Anterior cingulate cortex (tissue), 58 donors: ENCODE data around the gene ZNF674.
"Not testable (repeated sequence)": the region's sequence is repeated elsewhere in the genome, so short reads cannot be mapped to it uniquely, and the experiment has no call there.

ENCODE experiments used
- DNase-seq, 58 donors: peaks; one replicate each; lab custom pipeline; 2025; lab: John Stamatoyannopoulos, UW

ZNF674 gene

DNA sequence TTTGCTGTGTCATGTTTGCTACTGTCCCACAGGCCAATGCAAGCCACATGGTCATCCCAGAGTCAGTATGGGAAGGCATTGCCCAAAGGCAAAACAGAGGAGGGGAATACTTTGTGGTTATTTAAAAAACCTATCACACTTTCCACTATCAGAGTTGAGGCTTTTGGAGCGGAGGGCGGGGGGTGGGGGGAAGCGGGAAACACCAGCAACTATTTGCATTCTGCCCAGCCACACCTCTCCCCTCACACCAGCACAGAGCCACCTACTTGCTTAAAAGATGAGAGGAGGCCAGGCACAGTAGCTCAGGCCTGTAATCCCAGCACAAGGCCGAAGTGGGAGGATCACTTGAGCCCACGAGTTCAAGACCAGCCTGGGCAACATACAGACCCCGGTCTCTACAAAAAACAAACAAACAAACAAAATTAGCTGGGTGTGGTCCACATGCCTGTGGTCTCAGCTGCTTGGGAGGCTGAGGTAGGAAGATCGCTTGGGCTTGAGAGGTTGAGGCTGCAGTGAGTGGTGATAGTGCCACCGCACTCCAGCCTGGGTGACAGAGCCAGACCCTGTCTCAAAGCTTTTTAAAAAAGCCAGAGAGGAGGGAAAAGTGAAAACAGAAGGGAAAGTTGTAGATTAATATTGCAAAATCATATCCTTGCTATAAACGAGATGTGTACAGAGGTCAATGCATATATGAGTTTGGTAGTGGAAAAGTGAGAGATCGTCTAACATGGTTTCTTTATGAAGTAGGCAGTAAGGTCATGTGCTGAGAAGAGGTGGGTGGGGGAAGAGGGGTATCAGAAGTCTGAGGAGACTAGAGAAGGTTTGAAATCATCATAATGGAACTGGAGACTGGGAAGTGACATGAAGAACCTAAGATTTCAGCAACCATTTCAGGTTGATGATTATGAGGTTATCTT is 26.5 kb upstream of the ZNF674 start:
- DNase-seq = no peak

DNA sequence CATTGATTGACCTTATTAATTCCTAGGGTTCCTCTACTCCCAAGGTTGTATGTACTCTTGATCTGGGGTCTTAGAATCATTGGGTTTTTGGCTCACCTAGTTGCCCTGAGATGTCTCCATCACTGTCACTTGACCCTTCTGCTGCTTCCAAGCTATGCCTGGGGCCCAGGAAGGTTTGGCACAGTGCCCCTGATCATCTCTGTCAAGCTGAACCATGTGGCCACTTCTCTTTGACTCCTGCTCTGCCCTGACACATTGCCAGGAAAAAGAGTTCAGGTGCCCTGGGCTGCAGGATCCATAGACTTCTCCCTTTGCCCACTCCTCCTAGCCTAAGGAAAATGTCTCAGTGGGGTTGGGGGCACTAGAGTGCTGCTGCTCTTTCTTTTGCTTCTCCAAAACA is 24.4 kb upstream of the ZNF674 start:
- DNase-seq = no peak

GRCh38 chrX:46567388-46567787 is 22.2 kb upstream of the ZNF674 start:
- no peak for DNase-seq

- peak in 7 of 58 donors; percentile 0 to 24 (median 1) for DNase-seq
Observed at GRCh38 chrX:46561824-46562657, 16.8 kb upstream of the ZNF674 start.

DNA sequence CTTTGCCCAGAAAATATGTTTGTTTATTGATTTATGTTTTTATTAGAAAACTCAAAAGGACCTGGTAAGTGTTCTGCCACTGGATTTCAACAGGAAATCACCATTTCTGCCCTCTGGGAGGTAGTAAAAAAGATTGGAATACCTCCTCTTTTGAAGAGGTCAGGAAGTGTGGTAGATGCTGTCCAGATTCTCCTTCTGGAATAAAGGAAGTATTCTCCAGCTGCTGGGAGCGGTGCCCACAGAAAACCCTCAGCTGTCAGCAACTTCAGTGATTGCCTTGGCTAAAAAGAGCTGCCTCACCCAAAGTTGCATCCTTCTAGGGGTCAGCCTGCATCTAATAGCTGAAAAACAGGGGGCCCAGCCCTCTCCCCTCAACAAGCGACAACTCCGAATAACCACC is 13.8 kb upstream of the ZNF674 start:
- DNase-seq = no peak

- DNase-seq = no peak
Observed at GRCh38 chrX:46554942-46555341, 9.7 kb upstream of the ZNF674 start.

- no peak for DNase-seq
Observed at GRCh38 chrX:46553935-46554334, 8.7 kb upstream of the ZNF674 start.

GRCh38 chrX:46551494-46552128 is 6.4 kb upstream of the ZNF674 start:
- DNase-seq = no peak

DNA sequence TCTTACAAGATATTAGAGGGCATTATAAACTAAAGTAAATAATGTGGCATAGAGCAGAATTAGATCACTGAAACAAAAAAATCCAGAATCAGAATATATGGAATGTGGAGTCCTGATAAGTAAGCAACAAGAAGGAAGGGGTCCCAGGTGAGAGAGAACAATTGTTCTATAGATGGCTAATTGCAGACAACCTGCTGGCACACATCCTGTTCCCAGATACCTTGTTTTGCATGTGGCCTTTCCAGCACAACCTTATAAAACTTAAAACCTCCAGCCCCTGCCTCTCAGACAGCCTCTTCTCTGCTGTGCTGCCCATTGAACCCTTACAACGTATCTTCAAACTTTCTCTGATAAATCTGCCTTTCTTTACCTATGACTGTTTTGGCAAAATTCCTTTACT is 4.7 kb upstream of the ZNF674 start:
- DNase-seq = no peak

DNA sequence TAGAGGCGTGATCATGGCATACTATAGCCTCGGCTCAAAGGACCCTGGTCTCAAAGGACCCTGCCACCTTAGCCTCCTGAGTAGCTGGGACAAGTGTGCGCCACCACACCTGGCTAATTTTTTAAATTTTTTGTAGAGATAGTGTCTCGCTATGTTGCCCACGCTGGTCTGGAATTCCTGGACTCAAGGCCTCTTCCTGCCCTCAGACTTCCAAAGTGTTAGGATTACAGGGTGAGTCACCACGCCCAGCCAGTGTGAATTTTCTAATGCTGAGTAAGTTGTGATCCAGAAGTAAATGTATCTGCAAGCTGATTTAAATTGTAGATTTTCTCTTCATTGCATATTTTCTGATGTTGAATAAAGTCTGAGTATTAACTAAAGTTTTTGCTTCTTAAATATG is 2.6 kb upstream of the ZNF674 start:
- no peak for DNase-seq

- DNase-seq = not testable (repeated sequence)
Observed at GRCh38 chrX:46544527-46544926, 694 bp downstream of the ZNF674 start.

DNA sequence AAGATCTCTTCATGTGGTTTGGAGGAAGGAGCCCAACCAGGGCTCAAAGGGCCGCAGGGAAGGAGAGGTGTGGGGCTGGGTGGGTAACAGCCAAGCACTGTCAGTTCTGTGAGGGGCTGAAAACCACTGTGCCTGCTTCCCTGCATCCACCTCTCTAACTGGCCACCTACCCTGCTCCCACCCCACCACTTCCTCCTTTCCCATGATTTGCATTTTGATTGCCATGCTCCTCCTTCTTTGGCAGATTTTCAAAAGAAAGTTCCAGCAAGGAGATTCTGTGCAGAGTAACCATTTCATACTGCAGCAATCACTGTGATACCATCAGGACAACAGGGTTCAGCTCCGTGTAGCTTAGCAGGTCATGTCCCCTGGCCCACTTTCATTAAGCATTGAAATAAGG is 1.8 kb downstream of the ZNF674 start:
- DNase-seq = no peak

DNA sequence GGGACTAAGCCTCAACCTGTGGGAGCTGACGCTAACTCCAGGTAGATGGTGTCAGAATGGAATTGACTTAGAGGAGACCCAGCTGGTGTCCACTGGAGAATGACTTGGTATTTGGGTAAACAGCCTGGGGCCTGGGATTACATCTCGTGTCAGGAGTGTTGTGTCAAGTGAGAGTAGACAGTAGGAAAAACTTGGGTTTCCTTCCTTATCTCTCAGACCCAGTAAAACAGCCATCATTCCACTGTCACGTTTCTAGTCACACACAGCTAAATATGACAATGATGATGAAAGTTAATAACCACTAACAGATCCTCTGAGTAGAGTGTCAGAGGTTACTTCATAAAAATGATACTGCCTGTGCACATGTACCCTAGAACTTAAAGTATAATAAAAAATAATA is 13.8 kb downstream of the ZNF674 start:
- no peak for DNase-seq

- DNase-seq = not testable (repeated sequence)
Observed at GRCh38 chrX:46530404-46530908, 14.8 kb downstream of the ZNF674 start.

DNA sequence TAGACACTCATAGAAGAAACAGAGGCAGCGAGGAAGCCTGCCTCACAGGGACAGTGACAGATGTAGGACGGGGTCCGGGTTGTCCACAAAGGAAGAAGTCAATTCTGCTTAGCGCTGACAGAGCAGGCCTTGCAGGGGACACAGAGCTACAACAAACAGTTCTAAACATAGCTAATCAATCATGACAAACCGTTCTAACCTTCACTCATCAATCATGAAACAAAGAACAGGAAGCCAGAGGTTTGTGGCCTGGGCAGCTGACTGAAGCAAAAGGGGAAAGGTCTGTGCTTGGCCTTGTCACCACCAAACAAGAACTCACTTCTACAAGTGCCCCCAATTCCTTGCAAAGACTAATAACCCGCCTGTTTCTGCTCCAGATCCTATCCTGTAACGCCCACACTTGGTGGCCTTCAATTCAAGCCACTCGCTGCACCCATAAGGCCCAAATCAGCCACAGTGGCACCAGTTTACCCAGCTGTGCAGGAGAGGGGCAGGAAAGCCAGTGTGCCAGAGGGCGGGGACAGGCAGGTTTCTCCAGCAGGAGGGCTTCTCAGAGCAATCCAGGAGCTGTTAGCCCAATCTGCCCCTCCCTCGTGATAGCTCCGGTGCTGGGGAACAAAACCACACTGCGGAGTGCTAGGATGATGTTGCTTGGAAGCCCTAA is 15.3 kb downstream of the ZNF674 start:
- not testable (repeated sequence) for DNase-seq

DNA sequence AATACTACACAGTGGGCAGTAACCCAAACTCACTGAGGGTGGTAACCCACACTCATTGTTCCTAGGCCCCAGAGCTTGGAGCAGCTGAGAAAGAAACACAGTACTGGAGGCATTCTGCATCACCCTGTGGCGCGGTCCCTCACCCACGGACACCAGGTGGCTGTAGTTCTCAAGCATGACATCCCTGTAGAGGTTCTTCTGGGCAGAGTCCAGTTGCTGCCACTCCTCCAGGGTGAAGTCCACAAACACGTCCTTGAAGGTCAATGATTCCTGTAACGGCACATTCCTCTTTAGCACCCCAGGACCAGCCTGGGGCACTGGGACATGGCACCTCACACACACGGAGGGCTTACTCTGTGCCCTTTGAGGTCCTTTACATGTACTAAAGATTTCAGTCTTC is 16.6 kb downstream of the ZNF674 start:
- DNase-seq = not testable (repeated sequence)

DNA sequence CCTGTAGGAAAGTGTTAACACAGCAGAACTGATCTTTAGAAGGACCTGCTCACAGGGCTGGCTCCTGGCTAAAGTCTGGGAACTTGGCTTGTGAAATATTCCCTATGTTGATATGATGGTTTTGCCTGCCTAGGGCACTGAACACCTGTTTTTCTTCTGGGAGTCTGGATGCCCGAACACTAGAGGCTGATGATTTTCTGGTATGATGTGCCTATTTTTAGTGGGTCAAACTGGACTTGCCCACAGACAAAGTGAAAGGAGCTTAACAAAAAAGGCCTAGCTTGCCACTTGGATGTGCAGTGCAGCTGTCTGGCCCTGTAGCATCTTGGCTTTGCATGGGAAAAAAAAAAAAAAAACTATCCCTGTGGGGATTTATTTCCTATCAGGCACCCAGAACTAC is 39.1 kb downstream of the ZNF674 start:
- DNase-seq = no peak

DNA sequence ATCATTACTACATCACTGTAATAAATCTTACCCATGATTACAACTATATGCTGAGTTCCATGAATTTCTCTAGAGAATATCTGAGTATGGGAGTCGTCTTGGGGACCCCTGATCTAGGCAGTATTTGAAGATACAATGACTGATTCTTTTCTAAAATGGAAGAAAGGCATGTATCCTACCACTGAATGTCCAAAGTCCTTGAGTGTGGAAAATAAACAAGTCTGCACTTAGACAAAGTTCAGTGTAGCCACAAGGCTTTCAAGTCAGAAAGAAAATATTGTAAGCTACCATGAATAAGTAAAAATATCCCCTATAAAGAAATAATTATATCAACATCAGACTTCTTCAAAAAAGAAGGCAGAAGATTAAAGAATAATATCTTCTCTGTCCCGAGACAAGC is 42.4 kb downstream of the ZNF674 start:
- DNase-seq = no peak

- no peak for DNase-seq
Observed at GRCh38 chrX:46500054-46500453, 45.2 kb downstream of the ZNF674 start.

GRCh38 chrX:46488712-46489111 is 56.5 kb downstream of the ZNF674 start:
- no peak for DNase-seq
